GM18526 (cell line): Measurements from ENCODE around the gene ZNF526.

Experiments
- POLR2A ChIP-seq: IDR thresholded peaks from 3 replicates; pipeline ENCODE4 v1.6.1; 2011; ENCODE audit not compliant: insufficient read length; ENCODE audit errors: extremely low read depth

The ZNF526 gene

DNA sequence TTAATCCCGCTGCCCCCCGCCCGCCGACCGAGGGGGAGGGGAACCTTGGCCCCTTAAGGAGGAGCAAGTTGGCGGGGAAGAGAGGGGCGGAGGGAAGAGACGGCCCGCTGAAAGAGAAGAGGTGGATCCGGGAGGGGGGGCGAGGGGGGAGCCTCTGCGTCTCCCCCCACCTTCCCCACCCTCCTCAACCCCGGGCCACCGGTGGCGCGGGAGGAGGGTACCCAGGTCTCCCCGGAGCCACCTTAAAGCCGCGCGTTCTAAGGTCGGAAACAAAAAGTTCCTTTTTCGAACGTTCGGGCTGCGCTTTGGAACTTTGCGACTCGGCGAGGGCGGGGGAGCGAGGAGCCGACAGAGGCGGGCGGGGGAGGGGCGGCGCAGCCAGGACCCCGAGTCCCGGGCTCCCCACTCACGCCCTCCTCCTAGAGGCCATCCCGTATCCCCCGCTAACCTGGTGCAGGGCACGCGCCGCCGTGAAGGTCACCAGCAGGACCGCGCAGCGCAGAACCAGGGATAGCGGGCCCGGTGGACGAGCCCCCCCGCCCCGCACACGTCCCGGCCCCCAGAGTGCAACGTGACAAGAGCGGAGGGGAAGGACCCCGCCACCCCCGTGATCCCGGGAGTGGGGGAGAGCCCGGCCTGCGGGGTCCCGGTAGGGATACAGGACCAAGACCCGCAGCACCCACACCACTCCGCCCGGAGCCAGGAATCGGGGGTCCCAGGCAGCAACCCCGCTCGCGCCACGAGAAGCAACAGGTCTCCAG lies 34.2 kb downstream of the ZNF526 start:
- TF ChIP-seq POLR2A: no peak

DNA sequence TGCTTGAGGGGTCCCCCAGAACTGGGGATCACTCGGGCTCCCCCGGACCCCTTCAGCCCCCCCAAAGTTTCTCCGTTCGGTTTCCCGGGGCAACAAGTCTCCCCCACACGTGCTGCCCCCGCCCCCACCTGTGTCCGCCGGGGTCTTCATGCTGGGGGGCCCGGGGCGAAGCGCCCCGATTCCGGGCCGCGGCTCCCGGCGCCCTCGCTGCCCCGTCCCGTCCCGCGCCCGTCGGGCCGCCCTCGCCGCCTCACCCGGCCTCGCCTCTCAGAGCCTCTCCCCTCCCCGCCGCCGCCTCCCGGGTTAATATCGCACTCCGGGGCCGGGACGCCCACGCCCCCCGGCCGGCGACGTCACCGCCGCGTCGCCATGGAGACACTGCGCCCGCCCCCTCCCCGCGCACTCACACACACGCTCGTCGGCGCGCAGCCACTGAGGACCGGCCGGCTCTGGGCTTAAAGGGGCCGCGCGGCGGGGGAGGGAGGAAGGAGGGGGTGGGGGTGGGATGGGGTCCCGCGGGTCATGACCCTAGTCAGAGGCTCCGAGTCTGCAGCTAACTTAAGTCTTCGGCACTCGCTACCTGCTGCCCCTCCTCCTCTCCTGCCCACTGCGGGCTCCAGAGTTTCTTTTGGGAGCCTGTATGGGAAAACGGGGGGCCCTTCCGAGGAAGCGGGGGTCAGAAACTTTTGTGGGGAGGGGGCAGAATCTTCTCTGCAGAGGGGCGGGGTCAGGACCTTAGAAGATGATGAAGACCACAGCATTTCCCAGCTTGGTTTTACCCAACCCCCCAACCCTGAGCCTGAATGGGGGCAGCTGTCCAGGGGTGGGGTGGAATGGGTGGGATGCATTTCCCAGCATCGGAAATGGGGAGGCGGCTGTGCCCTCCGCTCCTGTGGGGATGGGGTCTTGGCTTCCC lies 35.0 kb downstream of the ZNF526 start, which contains the start of gene ERF:
ERF (minus strand) TSS at position 279 of the 916 bp plus-strand sequence; CDS start at position 150, 129 bp downstream.
- TF ChIP-seq POLR2A: peak; percentile 78

DNA sequence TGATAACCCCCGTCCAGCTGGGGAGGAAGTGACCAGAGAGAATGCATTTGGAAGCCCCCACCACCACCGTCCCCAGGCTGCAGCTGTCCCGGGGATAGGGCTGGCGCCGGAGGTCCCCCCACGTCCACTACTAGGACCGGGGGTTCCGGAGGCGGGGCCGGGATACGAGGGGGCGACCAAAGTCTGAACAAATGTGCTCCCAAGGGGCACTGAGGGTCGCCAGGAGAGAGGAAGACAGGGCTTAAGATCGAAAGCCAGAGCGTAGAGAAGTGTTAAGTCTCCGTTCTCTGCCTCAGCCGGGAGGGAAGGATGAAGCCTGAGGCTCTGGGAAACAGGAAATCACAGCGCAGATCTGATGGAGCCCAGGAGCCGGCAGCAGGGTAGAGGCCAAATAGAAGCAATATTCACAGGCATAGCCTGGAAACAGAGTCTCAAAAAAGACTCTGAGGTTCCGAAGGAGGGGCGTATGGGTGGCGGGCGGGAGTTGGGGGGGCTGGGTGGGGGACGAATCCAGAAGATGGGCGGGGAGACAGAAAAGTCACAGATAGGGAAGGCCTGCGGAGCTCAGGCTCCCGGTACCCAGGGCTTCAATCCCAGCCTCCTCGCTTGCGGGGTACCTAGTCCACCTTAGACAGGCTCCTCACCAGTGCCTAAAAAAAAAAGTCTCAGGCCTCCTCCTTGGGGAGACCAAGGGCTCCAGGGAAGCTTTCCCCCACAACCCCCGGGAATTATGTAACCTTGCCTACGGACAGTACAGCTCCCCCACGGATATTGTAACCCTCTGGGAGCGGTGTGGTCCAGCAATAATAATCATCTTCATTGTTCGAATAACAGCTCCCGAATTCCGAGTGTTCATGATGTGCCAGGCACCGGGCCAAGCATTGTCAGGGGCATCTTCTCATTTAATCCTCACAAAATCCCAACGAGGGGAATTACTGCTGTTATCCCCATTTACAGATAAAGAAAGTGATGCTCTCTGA lies 35.9 kb downstream of the ZNF526 start:
- TF ChIP-seq POLR2A: no peak

DNA sequence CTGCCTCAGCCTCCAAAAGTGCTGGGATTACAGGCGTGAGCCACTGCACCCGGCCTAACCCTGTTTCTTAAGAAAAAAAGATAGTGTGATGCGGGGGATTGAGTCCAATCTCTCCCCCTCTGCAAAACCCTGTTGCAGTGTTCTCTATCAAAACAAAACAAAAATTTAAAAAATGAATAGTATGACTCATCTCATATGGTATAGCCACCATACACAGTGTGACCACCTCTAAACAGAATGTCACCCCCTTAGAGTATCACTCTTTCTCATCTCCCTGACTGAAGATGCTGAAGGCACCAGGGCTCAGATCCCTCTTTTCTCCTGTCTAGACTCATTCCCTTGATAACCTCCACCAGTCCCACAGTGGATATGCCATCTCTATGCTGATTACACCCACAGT lies 41.7 kb downstream of the ZNF526 start:
- TF ChIP-seq POLR2A: no peak

DNA sequence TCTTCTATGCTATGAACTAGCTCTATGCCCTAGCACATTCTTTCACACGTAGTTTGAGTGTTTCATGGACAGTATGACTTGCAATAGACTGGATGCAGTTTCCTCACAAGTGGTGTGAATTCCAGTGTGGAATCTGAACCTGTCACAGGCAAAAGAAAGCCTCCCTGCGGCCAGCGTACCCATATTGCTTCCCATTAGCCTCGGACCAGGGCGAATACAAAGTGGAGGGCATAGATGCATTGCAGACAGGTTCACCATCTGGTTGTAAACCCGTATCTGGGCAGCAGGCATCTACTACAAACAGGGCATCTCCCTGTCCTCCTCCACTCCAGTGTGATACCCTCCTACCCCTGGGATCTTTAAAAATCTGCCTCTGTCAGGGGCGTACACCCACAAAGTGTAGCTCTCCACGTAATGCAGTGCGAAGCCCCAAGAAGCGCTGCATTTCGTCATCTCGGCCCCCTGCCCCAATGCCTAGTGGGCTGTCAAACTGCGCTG lies 47.6 kb downstream of the ZNF526 start:
- TF ChIP-seq POLR2A: no peak

DNA sequence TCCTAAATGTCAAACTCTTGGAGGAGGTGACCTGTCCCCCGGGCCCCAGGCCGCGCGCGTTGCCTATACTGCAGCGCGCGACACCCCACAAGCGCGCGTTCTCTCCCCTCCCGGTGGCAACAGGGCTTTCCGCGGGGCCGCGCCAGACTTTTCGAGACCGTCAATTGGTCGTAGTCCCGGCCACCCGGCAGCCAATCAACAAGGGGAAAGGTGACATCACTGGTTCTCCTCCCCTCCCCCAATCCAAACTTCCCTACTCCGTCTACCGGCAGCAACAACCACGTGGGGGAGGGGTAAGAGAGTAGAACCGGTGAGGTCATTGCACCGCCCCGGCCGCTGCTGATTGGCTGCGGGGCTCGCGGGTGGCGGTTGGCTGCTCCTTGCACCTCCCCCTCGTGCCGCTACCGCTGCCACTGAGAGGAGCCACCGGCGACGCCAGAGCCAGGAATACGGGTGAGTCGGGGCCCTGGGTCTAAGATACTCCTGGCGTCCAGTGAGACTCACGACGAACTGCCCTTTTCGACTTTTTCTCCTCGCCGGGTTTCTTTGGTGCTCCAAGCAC lies 48.1 kb downstream of the ZNF526 start:
- peak; percentile 30 for TF ChIP-seq POLR2A

DNA sequence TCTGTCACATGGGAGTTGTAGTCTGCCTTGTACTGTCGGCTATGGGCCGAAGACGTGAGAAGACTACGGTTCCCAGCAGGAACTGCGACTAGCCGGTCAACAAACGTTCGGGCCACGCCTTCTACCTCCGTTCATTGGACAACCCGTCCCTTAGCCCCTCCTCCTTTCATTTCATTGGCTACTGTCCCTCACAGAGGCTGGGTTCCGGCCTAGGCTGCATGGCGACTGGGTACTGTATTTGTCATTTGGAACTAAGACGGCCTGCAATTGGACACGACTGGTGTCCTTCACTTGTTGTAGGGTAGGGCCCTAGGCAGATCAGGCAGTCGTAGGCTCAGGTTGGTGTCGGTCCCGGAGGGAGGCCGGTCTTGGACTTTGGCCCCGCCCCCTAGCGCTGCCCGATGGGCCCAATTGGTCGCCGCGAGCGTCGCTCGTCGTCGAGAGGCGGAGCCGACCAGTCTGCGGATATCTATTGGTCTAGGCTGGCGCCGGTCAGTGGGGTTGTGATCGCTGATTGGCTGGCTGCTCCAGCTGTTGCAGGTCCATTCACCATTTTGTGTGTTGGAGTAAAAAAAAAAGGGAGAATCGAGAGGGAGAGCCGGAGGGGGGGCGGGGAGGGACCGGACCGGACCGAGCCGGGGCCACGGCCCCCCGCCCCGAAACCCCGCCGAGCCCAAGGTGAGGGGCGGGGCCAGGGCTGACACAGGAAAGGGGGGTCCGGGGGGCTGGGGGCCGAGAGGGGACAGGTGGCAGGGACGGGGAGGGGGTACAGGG lies 48.8 kb downstream of the ZNF526 start, which contains the start of gene CIC:
CIC (plus strand) TSS at position 549 of the 774 bp plus-strand sequence. CDS start 2,532 bp downstream, outside the sequence.
- peak; percentile 5 for TF ChIP-seq POLR2A

DNA sequence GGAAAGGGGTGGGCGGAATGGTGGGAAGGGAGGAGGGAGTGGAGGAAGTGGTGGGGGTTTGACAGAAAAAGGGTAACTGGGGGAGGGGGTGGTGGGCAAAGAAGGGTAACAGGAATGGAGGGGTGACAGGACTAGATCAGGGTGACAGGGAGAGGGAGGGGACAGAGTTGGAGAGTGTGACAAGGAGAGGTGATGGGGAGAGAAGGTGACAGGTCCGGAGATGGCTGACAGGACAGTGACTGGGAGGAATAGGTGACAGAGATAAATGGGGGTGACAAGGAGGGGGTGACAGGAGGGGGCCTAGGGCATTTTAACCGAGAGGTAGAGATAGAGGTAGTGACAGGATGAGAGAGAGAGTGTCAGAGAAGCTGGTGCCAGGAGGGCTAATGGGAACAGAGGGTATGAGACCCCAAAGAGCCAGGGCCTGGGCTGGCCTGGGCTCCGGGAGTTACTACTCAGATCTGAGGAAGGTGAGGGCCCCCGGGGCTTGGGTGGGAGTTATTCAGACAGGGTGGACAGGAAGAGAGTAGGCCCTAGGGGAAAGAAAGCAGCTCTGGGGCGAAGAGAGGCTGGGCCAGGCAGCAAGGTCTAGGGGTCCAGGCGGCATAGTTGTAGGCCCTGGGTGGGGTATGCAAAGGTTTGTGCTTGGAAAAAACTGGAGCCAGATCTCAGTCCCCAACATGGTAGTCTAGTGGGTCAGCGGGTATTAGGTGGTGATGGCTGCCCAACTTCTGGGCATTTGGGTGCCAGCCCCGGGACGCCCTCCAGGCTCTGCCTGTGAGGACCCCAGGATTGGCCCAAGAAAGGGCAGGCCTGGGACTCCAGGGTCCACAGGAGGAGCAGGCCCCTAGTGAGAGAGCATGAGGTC lies 49.6 kb downstream of the ZNF526 start:
- TF ChIP-seq POLR2A: no peak

DNA sequence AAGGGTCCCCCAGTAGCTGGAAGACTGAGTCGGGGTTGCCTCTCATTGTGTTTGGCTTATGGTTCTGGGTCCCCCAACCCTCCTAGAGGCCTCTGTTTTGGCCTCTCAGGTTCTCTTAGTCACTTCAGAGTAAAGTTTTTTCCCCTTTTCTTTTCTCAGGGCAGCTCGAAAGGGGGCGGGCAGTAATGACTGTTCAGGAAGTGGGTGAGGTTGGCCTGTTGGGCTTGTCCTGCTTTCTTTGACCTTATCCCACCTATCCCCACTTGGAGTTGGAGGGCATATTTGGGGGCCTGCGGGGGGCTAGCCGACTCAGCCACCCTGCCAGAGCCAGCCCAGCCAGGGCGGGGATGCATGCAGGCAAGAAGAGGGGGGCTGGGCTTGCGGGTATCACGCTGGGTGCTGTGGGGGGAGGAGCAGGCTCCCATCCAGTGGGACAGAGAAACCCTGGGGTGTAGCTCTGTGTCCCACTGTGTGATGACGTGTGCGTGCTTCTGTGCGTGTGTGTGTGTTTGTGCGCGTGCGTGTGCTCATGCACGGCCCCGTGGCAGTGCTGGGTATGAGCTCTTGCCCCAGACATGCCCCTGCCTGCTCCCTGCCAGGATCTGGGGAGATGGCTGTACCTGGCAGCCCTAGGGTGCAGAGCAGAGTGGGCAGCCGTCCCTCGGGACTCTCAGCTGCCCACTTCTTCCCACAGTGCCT lies 50.4 kb downstream of the ZNF526 start:
- TF ChIP-seq POLR2A: peak; percentile 41

DNA sequence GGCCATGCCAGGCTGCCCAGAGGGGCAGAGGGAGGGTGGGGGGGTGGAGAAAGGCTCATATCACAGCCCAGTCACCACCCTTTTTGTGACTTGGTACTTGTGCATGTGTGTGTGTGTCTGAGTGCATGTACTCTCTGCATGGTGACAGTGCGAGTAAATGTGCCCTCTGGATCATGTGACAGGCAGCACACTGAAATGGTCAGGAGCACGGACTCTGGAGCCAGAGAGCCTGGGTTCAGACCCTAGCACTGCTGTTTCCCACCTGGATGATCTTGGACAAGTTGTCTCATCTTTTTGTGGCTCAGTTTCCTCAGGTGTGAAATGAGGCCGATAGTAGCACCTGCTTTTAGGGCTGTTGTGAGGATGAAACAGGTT lies 50.9 kb downstream of the ZNF526 start:
- TF ChIP-seq POLR2A: no peak

DNA sequence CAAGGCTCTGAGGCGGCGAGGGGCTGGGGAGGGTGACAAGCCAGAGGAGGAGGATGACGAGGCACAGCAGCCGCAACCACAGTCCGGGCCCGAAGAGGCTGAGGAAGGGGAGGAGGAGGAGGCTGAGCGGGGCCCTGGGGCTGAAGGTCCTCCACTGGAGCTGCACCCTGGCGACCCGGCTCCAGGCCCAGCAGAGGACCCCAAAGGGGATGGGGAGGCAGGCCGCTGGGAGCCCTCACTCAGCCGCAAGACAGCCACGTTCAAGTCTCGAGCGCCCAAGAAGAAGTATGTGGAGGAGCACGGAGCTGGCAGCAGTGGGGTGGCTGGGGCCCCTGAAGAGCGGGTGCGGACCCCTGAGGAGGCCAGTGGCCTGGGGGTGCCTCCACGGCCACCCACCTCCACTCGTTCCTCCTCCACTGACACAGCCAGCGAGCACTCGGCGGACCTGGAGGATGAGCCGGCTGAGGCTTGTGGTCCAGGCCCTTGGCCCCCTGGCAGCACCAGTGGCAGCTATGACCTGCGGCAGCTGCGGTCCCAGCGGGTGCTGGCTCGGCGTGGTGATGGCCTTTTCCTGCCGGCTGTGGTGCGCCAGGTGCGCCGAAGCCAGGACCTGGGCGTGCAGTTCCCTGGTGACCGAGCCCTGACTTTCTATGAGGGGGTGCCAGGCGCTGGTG lies 51.9 kb downstream of the ZNF526 start:
- TF ChIP-seq POLR2A: no peak

DNA sequence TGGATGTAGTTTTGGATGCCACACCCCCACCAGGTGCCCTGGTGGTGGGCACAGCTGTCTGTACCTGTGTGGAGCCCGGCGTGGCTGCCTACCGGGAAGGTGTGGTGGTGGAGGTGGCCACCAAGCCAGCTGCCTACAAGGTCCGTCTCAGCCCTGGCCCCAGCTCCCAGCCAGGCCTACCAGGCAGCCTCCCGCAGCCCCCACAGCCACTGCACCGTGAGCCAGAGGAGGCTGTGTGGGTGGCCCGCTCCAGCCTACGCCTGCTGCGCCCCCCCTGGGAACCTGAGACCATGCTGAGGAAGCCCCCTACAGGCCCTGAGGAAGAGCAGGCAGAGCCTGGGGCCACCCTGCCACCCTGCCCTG lies 52.4 kb downstream of the ZNF526 start:
- no peak for TF ChIP-seq POLR2A
